WTC11 (cell line): Measurements from ENCODE around the gene INF2. TPM values are rescaled to one million over a fixed set of nuclear protein-coding genes. Genes with fewer than 3 reads are reported as not detected.
A peak's percentile ranks its signal among the peaks of the same experiment; 100 is the strongest.

Experiments
- ATAC-seq: fragments of 200-7000 bp; cut with Tn5 transposase; 2 replicates; pipeline ENCODE4 v1.10.0; 2021; ENCODE audit warnings: mild to moderate bottlenecking, moderate library complexity
- CTCF ChIA-PET: fragments of 300-600 bp; sonication (Branson Sonifier 250); formaldehyde crosslinking; loops from one replicate; lab custom pipeline; 2021; ENCODE audit warnings: antibody characterized with exemption; lab: Charles Lee
- POLR2A ChIA-PET: fragments of 350-600 bp; sonication (Branson Sonifier 250); formaldehyde crosslinking; loops from one replicate; lab custom pipeline; 2021; ENCODE audit warnings: antibody characterized with exemption; lab: Charles Lee
- DNase-seq: peaks from one replicate; pipeline ENCODE4 v3.0.0; 2021; ENCODE audit warnings: low spot score
- H3K27ac Mint-ChIP-seq: 2 replicates; pipeline ENCODE4 v1.8.0; 2021; ENCODE audit warnings: mixed read lengths
- H3K27me3 Mint-ChIP-seq: 2 replicates; pipeline ENCODE4 v1.8.0; 2021; ENCODE audit warnings: low read depth, mild to moderate bottlenecking, moderate library complexity, mixed read lengths
- H3K36me3 Mint-ChIP-seq: 2 replicates; pipeline ENCODE4 v1.8.0; 2021; ENCODE audit warnings: mixed read lengths
- H3K4me1 Mint-ChIP-seq: 2 replicates; pipeline ENCODE4 v1.8.0; 2022; ENCODE audit warnings: mixed read lengths
- H3K4me3 Mint-ChIP-seq: 2 replicates; pipeline ENCODE4 v1.8.0; 2021; ENCODE audit warnings: mild to moderate bottlenecking, moderate library complexity, mixed read lengths
- H3K9me3 Mint-ChIP-seq: 2 replicates; pipeline ENCODE4 v1.8.0; 2021; ENCODE audit warnings: mixed read lengths
- ATF2 ChIP-seq: sonication (generic); formaldehyde crosslinking; IDR thresholded peaks from 2 replicates; pipeline ENCODE4 v1.8.1; 2022; ENCODE audit warnings: low read depth, missing genetic modification reagents, borderline replicate concordance
- CREM ChIP-seq: sonication (generic); formaldehyde crosslinking; IDR thresholded peaks from 2 replicates; pipeline ENCODE4 v1.8.1; 2022; ENCODE audit warnings: mild to moderate bottlenecking, missing genetic modification reagents, moderate library complexity
- EMX1 ChIP-seq: fragments of 250-450 bp; sonication (Bioruptor Pico); IDR thresholded peaks from 2 replicates; pipeline ENCODE4 v1.8.0; 2021; ENCODE audit warnings: mild to moderate bottlenecking
- FOXJ3 ChIP-seq: sonication (generic); formaldehyde crosslinking; IDR thresholded peaks from 2 replicates; pipeline ENCODE4 v1.9.0; 2021; ENCODE audit warnings: missing genetic modification reagents, mild to moderate bottlenecking, borderline replicate concordance
- NR1H2 ChIP-seq: sonication (generic); formaldehyde crosslinking; IDR thresholded peaks from 2 replicates; pipeline ENCODE4 v1.9.0; 2021; ENCODE audit warnings: mild to moderate bottlenecking, moderate library complexity, missing genetic modification reagents
- RORB ChIP-seq: fragments of 250-450 bp; sonication (Bioruptor Pico); IDR thresholded peaks from 2 replicates; pipeline ENCODE4 v1.9.0; 2021; ENCODE audit warnings: mild to moderate bottlenecking
- SMAD3 ChIP-seq: sonication (generic); formaldehyde crosslinking; IDR thresholded peaks from 2 replicates; pipeline ENCODE4 v1.8.0; 2022; ENCODE audit warnings: missing genetic modification reagents, mild to moderate bottlenecking, borderline replicate concordance
- ZNF138 ChIP-seq: sonication (generic); formaldehyde crosslinking; conservative IDR thresholded peaks from 2 replicates; pipeline ENCODE4 v1.8.1; 2022; ENCODE audit warnings: mild to moderate bottlenecking, moderate library complexity, missing genetic modification reagents
- ZNF219 ChIP-seq: sonication (generic); formaldehyde crosslinking; IDR thresholded peaks from 2 replicates; pipeline ENCODE4 v1.8.0; 2023; ENCODE audit warnings: missing genetic modification reagents, mild to moderate bottlenecking, borderline replicate concordance
- ZNF281 ChIP-seq: sonication (generic); formaldehyde crosslinking; IDR thresholded peaks from 2 replicates; pipeline ENCODE4 v1.8.0; 2023; ENCODE audit warnings: mild to moderate bottlenecking, missing genetic modification reagents
- ZNF317 ChIP-seq: sonication (generic); formaldehyde crosslinking; IDR thresholded peaks from 2 replicates; pipeline ENCODE4 v1.8.1; 2023; ENCODE audit warnings: low read depth, mild to moderate bottlenecking, moderate library complexity, missing genetic modification reagents, borderline replicate concordance
- ZNF532 ChIP-seq: fragments of 250-450 bp; sonication (Bioruptor Pico); IDR thresholded peaks from 2 replicates; pipeline ENCODE4 v1.9.0; 2021; ENCODE audit warnings: mild to moderate bottlenecking, borderline replicate concordance
- ZSCAN18 ChIP-seq: fragments of 250-450 bp; sonication (Bioruptor Pico); IDR thresholded peaks from 2 replicates; pipeline ENCODE4 v2.1.2; 2022; ENCODE audit warnings: mild to moderate bottlenecking, moderate library complexity
- total RNA-seq: library from RNA; stranded (reverse); gene quantifications from 3 replicates; pipeline ENCODE4 v1.2.3, GENCODE V29; 2021

Gene INF2
- total RNA-seq, 1 experiment from 2014 or later: 82.4 TPM

- POLR2A ChIA-PET: interaction anchor here (1.0 kb wide), 1 partner anchor 10 kb away, joined by 4 read pairs; no protein-coding TSS in a partner anchor
- H3K27me3 Mint-ChIP-seq: no peaks in the 10 kb centered on the region; the same call in 1 of the 2 replicates
- peaks cover 5% of the 10 kb centered on the region; the same call in 1 of the 2 replicates for H3K36me3 Mint-ChIP-seq
- CTCF ChIA-PET: interaction anchor here (0.9 to 1.7 kb wide), 3 partner anchors 9 to 32 kb away, joined by 3 read pairs; no protein-coding TSS in a partner anchor
- TF ChIP-seq NR1H2 (CRISPR knock-in tag) (no peak), ZNF317 (CRISPR knock-in tag) (no peak), EMX1 (CRISPR knock-in tag) (no peak), ZNF532 (CRISPR knock-in tag) (no peak), RORB (CRISPR knock-in tag) (no peak), ZNF281 (CRISPR knock-in tag) (no peak), FOXJ3 (CRISPR knock-in tag) (no peak), CREM (CRISPR knock-in tag) (no peak), ATF2 (CRISPR knock-in tag) (no peak), ZSCAN18 (CRISPR knock-in tag) (no peak), ZNF138 (CRISPR knock-in tag) (no peak), ZNF219 (CRISPR knock-in tag) (no peak), SMAD3 (CRISPR knock-in tag) (no peak)
- ATAC-seq (no peak), DNase-seq (no peak)
- no peaks in the 10 kb centered on the region for H3K9me3 Mint-ChIP-seq
- H3K27ac Mint-ChIP-seq: no peak overlapping the region
- peaks cover 41% of the 10 kb centered on the region for H3K4me1 Mint-ChIP-seq
- H3K4me3 Mint-ChIP-seq: peak overlapping the region; percentile 62; the same call in 1 of the 2 replicates
Observed at GRCh38 chr14:104691546-104692260, 2.3 kb downstream of the INF2 start.
